HepG2 (cell line): Measurements from ENCODE around the gene NRSN2. TPM values are rescaled to one million over a fixed set of nuclear protein-coding genes. Genes with fewer than 3 reads are reported as not detected.

Experiments used
- ASH2L ChIP-seq: fragments of 300-600, 200-600 bp; sonication (generic); IDR thresholded peaks from 2 replicates; pipeline ENCODE4 v1.7.0; 2017; ENCODE audit warnings: low read depth, mild to moderate bottlenecking, moderate library complexity, mixed read lengths, low read length; ENCODE audit not compliant: insufficient read length
- CEBPB ChIP-seq: IDR thresholded peaks from 2 replicates; pipeline ENCODE4 v1.6.1; 2011; ENCODE audit warnings: low read depth, low read length, improper control_type of control experiment, borderline replicate concordance
- EZH2 ChIP-seq: conservative IDR thresholded peaks from 2 replicates; pipeline ENCODE4 v1.6.1; 2012; ENCODE audit warnings: mild to moderate bottlenecking, low read depth, low read length, moderate library complexity
- MTF1 ChIP-seq: sonication (generic); formaldehyde crosslinking; IDR thresholded peaks from 2 replicates; pipeline ENCODE4 v1.5.0; 2020; ENCODE audit warnings: missing genetic modification reagents
- NCOA2 ChIP-seq: sonication (generic); formaldehyde crosslinking; IDR thresholded peaks from 2 replicates; pipeline ENCODE4 v1.8.0; 2022; ENCODE audit warnings: inconsistent platforms
- NFRKB ChIP-seq: fragments of 450-650 bp; IDR thresholded peaks from 2 replicates; pipeline ENCODE4 v1.6.1; 2017
- POLR2A ChIP-seq, 2 experiments: IDR thresholded peaks; 2 replicates each; pipeline ENCODE4 v1.6.1; 2011; ENCODE audit warnings: low read depth in 2 of 2, low read length in 2 of 2, mild to moderate bottlenecking in 1 of 2, moderate library complexity in 1 of 2; ENCODE audit not compliant: insufficient read depth in 1 of 2
- SMAD9 ChIP-seq: sonication (generic); formaldehyde crosslinking; IDR thresholded peaks from 2 replicates; pipeline ENCODE4 v1.5.1; 2020; ENCODE audit warnings: mild to moderate bottlenecking, missing genetic modification reagents
- SP2 ChIP-seq: sonication (generic); formaldehyde crosslinking; IDR thresholded peaks from 2 replicates; pipeline ENCODE4 v1.5.1; 2020; ENCODE audit warnings: mild to moderate bottlenecking, missing genetic modification reagents
- TCF7L2 ChIP-seq: IDR thresholded peaks from 2 replicates; pipeline ENCODE4 v1.6.1; 2011; ENCODE audit warnings: mild to moderate bottlenecking, low read depth, low read length, moderate library complexity
- UBTF ChIP-seq: sonication (generic); formaldehyde crosslinking; IDR thresholded peaks from 2 replicates; pipeline ENCODE4 v1.4.0; 2020; ENCODE audit warnings: mild to moderate bottlenecking, missing genetic modification reagents
- XBP1 ChIP-seq: sonication (generic); formaldehyde crosslinking; IDR thresholded peaks from 2 replicates; pipeline ENCODE4 v1.5.0; 2020; ENCODE audit warnings: missing genetic modification reagents
- YEATS2 ChIP-seq: sonication (generic); formaldehyde crosslinking; IDR thresholded peaks from 2 replicates; pipeline ENCODE4 v1.4.0; 2020; ENCODE audit warnings: missing genetic modification reagents, borderline replicate concordance
- ZBED4 ChIP-seq: sonication (generic); formaldehyde crosslinking; IDR thresholded peaks from 2 replicates; pipeline ENCODE4 v1.4.0; 2020; ENCODE audit warnings: missing genetic modification reagents, borderline replicate concordance
- ZBTB33 ChIP-seq: sonication (generic); formaldehyde crosslinking; IDR thresholded peaks from 2 replicates; pipeline ENCODE4 v1.4.0; 2020; ENCODE audit warnings: missing genetic modification reagents
- ZBTB42 ChIP-seq: sonication (generic); formaldehyde crosslinking; IDR thresholded peaks from 2 replicates; pipeline ENCODE4 v1.5.0; 2020; ENCODE audit warnings: mild to moderate bottlenecking, missing genetic modification reagents
- ZNF160 ChIP-seq: sonication (generic); formaldehyde crosslinking; IDR thresholded peaks from 2 replicates; pipeline ENCODE4 v1.8.0; 2022; ENCODE audit warnings: mild to moderate bottlenecking, inconsistent platforms, missing genetic modification reagents
- ZNF33A ChIP-seq: sonication (generic); formaldehyde crosslinking; IDR thresholded peaks from 2 replicates; pipeline ENCODE4 v1.5.1; 2020; ENCODE audit warnings: missing genetic modification reagents, mild to moderate bottlenecking, moderate library complexity, borderline replicate concordance
- ZNF414 ChIP-seq: sonication (generic); formaldehyde crosslinking; IDR thresholded peaks from 2 replicates; pipeline ENCODE4 v1.5.0; 2020; ENCODE audit warnings: missing genetic modification reagents
- ZNF431 ChIP-seq: sonication (generic); formaldehyde crosslinking; IDR thresholded peaks from 2 replicates; pipeline ENCODE4 v1.9.0; 2022; ENCODE audit warnings: missing genetic modification reagents, low read depth, mild to moderate bottlenecking, borderline replicate concordance
- ZNF557 ChIP-seq: sonication (generic); formaldehyde crosslinking; IDR thresholded peaks from 2 replicates; pipeline ENCODE4 v1.4.0; 2020; ENCODE audit warnings: missing genetic modification reagents
- ZNF569 ChIP-seq: sonication (generic); formaldehyde crosslinking; IDR thresholded peaks from 2 replicates; pipeline ENCODE4 v1.5.0; 2020; ENCODE audit warnings: mild to moderate bottlenecking, missing genetic modification reagents, moderate library complexity, borderline replicate concordance
- ZNF614 ChIP-seq: IDR thresholded peaks from 2 replicates; pipeline ENCODE4 v1.6.1; 2018; ENCODE audit warnings: missing biosample characterization, missing genetic modification reagents, inconsistent platforms, borderline replicate concordance
- polyA plus RNA-seq, 8 experiments: library from polyadenylated mRNA; depleted of rRNA in 3 of 8; stranded (reverse) in 7 of 8; unstranded in 1 of 8; fragments of >200 nt; fragmentation: Illumina TruSeq in 4 of 8; extraction: Trizol in 4 of 8; gene quantifications; 2 replicates each; pipeline versions ENCODE4 v1.2.1 to v1.2.3, GENCODE V29; 2011 to 2016; ENCODE audit warnings: low read depth in 4 of 8, missing spikeins in 1 of 8, mixed read lengths in 1 of 8; ENCODE audit not compliant: insufficient read depth in 1 of 8
- total RNA-seq, 5 experiments: library from RNA; depleted of rRNA; stranded (reverse); fragments of >200 nt; fragmentation: Illumina TruSeq; extraction: Trizol; gene quantifications; 2 replicates each; pipeline ENCODE4 v1.2.3, GENCODE V29; 2016; ENCODE audit warnings: low read depth in 1 of 5

NRSN2 gene
- total and polyA plus RNA-seq, 2 of the 13 experiments (the other 11 are each of a cell fraction or from before 2014, with no cell fraction given) = 32.3 to 49.4 TPM

- TF ChIP-seq ZNF569 (CRISPR knock-in tag) (no peak), EZH2 (no peak), UBTF (CRISPR knock-in tag) (peak; percentile 30; the same call in 1 of the 2 replicates), NCOA2 (CRISPR knock-in tag) (no peak), ZNF414 (CRISPR knock-in tag) (no peak), ZNF33A (CRISPR knock-in tag) (no peak), ZNF160 (CRISPR knock-in tag) (no peak), ZBTB33 (no peak), SMAD9 (no peak), ZBTB42 (no peak), XBP1 (CRISPR knock-in tag) (no peak), POLR2A (IDR thresholded peaks at IDR 0.05; ENCODE audit: insufficient read depth in 1 of 2, low read depth in 2 of 2, low read length in 2 of 2) (no peak), SP2 (CRISPR knock-in tag) (no peak), YEATS2 (no peak), ASH2L (peak; percentile 52), ZNF431 (no peak), MTF1 (CRISPR knock-in tag) (no peak), ZBED4 (CRISPR knock-in tag) (0 out of 2 replicates have a peak, but pooled peaks have one; percentile 28), ZNF557 (0 out of 2 replicates have a peak, but pooled peaks have one; percentile 18), CEBPB (no peak), ZNF614 (CRISPR knock-in tag) (no peak), NFRKB (no peak), TCF7L2 (no peak)
Measured at GRCh38 chr20:402898-403581, 56.1 kb downstream of the NRSN2 start (continued).
